ENCODE results near the gene PSTPIP2.

- no peak for TF ChIP-seq POLR2AphosphoS5 (IDR thresholded peaks at IDR 0.05)
- TF ChIP-seq, protein P1, sequence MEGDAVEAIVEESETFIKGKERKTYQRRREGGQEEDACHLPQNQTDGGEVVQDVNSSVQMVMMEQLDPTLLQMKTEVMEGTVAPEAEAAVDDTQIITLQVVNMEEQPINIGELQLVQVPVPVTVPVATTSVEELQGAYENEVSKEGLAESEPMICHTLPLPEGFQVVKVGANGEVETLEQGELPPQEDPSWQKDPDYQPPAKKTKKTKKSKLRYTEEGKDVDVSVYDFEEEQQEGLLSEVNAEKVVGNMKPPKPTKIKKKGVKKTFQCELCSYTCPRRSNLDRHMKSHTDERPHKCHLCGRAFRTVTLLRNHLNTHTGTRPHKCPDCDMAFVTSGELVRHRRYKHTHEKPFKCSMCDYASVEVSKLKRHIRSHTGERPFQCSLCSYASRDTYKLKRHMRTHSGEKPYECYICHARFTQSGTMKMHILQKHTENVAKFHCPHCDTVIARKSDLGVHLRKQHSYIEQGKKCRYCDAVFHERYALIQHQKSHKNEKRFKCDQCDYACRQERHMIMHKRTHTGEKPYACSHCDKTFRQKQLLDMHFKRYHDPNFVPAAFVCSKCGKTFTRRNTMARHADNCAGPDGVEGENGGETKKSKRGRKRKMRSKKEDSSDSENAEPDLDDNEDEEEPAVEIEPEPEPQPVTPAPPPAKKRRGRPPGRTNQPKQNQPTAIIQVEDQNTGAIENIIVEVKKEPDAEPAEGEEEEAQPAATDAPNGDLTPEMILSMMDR (IDR thresholded peaks at IDR 0.05 in 8 of 11, conservative IDR thresholded peaks at IDR 0.05 in 3 of 11), result no peak
- TF ChIP-seq POLR2A (IDR thresholded peaks at IDR 0.05), result no peak
These were observed 72.5 kb downstream of the PSTPIP2 start for GRCh38 chr18:45999536-45999935.

Measured in spleen (tissue), 7 donors.